CD4-positive, alpha-beta memory T cell (primary cell): Measurements from ENCODE around the gene SAMD4B. TPM values are rescaled to one million over a fixed set of nuclear protein-coding genes. Genes with fewer than 3 reads are reported as not detected.

ENCODE experiments used
- CTCF ChIA-PET: fragments of 350-600 bp; sonication (Branson Sonifier 250); formaldehyde crosslinking; loops from one replicate; lab custom pipeline; 2021; ENCODE audit warnings: inconsistent platforms; ENCODE audit not compliant: partially characterized antibody; lab: Charles Lee
- POLR2A ChIA-PET: fragments of 350-600 bp; sonication (Branson Sonifier 250); formaldehyde crosslinking; loops from one replicate; lab custom pipeline; 2021; ENCODE audit not compliant: partially characterized antibody; lab: Charles Lee
- DNase-seq, 5 donors: peaks; one replicate each; pipeline versions ENCODE4 v3.0.0 to v3.0.0-alpha.2; 2020 to 2022; ENCODE audit warnings: mixed read lengths in 1 of 5
- H3K27ac ChIP-seq: one replicate; pipeline ENCODE4 v1.7.0; 2013; ENCODE audit warnings: low read depth, low read length
- H3K27me3 ChIP-seq: 2 replicates; pipeline ENCODE4 v1.7.0; 2013; ENCODE audit warnings: mild to moderate bottlenecking, low read length, moderate library complexity; ENCODE audit not compliant: insufficient read depth
- H3K36me3 ChIP-seq: 2 replicates; pipeline ENCODE4 v1.7.0; 2013; ENCODE audit warnings: mild to moderate bottlenecking, low read length, moderate library complexity; ENCODE audit not compliant: insufficient read depth
- H3K4me1 ChIP-seq: 2 replicates; pipeline ENCODE4 v1.7.0; 2013; ENCODE audit warnings: mild to moderate bottlenecking, low read length, moderate library complexity; ENCODE audit not compliant: insufficient read depth
- H3K4me3 ChIP-seq, 2 donors: one replicate each; pipeline ENCODE4 v1.7.0; 2013; ENCODE audit warnings: low read length in 2 of 2, mild to moderate bottlenecking in 1 of 2
- H3K9me3 ChIP-seq, 2 donors: one replicate each; pipeline ENCODE4 v1.7.0; 2013; ENCODE audit warnings: low read length in 2 of 2, control low read depth in 1 of 2; ENCODE audit not compliant: control insufficient read depth in 1 of 2
- H3K27ac Mint-ChIP-seq, 7 donors: one replicate each; pipeline ENCODE4 v1.8.0; 2020 to 2021; ENCODE audit warnings: mixed read lengths in 7 of 7, mild to moderate bottlenecking in 6 of 7, inconsistent platforms in 3 of 7, moderate library complexity in 3 of 7
- H3K27me3 Mint-ChIP-seq, 2 donors: one replicate each; pipeline ENCODE4 v1.8.0; 2020 to 2021; ENCODE audit warnings: mixed read lengths in 2 of 2
- H3K36me3 Mint-ChIP-seq, 2 donors: one replicate each; pipeline ENCODE4 v1.8.0; 2020 to 2021; ENCODE audit warnings: mixed read lengths in 2 of 2, inconsistent platforms in 1 of 2, mild to moderate bottlenecking in 1 of 2
- H3K4me1 Mint-ChIP-seq, 4 donors: one replicate each; pipeline ENCODE4 v1.8.0; 2020 to 2021; ENCODE audit warnings: mixed read lengths in 4 of 4, mild to moderate bottlenecking in 1 of 4
- H3K4me3 Mint-ChIP-seq, 8 donors: one replicate each; pipeline ENCODE4 v1.8.0; 2020 to 2021; ENCODE audit warnings: mixed read lengths in 8 of 8, mild to moderate bottlenecking in 7 of 8, moderate library complexity in 6 of 8, inconsistent platforms in 3 of 8
- H3K9me3 Mint-ChIP-seq, 8 donors: one replicate each; pipeline ENCODE4 v1.8.0; 2020 to 2021; ENCODE audit warnings: mixed read lengths in 8 of 8, mild to moderate bottlenecking in 5 of 8, inconsistent platforms in 3 of 8, moderate library complexity in 1 of 8
- intact Hi-C: fragments of 100-400 bp; cut with micrococcal nuclease; formaldehyde crosslinking; loops from one replicate; pipeline ENCODE4 v1.15.1; 2023
- polyA plus RNA-seq, 2 donors: library from polyadenylated mRNA; unstranded; fragments of 300-500 nt; fragmentation: Illumina TruSeq; gene quantifications; one replicate each; pipeline ENCODE4 v1.2.3, GENCODE V29; 2021
- total RNA-seq, 2 experiments: library from RNA; stranded (reverse); gene quantifications; one replicate each; pipeline ENCODE4 v1.2.3, GENCODE V29; 2021

The SAMD4B gene
- total and polyA plus RNA-seq, 4 experiments from 2014 or later = 7.3 to 79.6 (median 42.6) TPM

- peaks cover 25 to 60% (median 34%) of the 10 kb centered on the region in 4 donors for H3K4me1 Mint-ChIP-seq
- ChIA-PET POLR2A (interaction anchor here (0.8 to 2.6 kb wide), 23 partner anchors 10 to 1158 kb away, joined by 3 to 384 read pairs (median 5); partner anchors contain the start of genes DYRK1B, GMFG, MED29 and PAF1), CTCF (interaction anchor here (1.0 to 2.3 kb wide), 10 partner anchors 15 to 291 kb away, joined by 3 to 215 read pairs (median 4); partner anchors contain the start of genes EID2B, GMFG, MED29 and PAF1)
- Histone ChIP-seq H3K4me3 (peak within 1 kb of the TSS; percentile 69 to 74), H3K36me3 (peaks cover 18% of the 10 kb centered on the region), H3K27me3 (no peaks in the 10 kb centered on the region), H3K9me3 (no peaks in the 10 kb centered on the region), H3K4me1 (peaks cover 32% of the 10 kb centered on the region), H3K27ac (peak within 1 kb of the TSS; percentile 100)
- H3K36me3 Mint-ChIP-seq = peaks cover 20 to 53% of the 10 kb centered on the region in 2 donors
- H3K27me3 Mint-ChIP-seq = peaks cover 0 to 7% of the 10 kb centered on the region in 2 donors
- peak within 1 kb of the TSS; percentile 94 to 100 (median 99) for H3K27ac Mint-ChIP-seq
- DNase-seq = peak; percentile 97 to 99 (median 98)
- peak within 1 kb of the TSS; percentile 76 to 98 (median 90) for H3K4me3 Mint-ChIP-seq
- intact Hi-C loops = loop anchor here (1.0 kb wide), 8 partner anchors 11 to 290 kb away; partner anchors contain the start of genes EID2B, MED29, PAF1 and SAMD4B
- peaks cover 0 to 10% (median 0%) of the 10 kb centered on the region in 8 donors for H3K9me3 Mint-ChIP-seq
Measured at GRCh38 chr19:39412100-39412866, 70.1 kb downstream of the SAMD4B start, which contains the start of gene PLEKHG2. PLEKHG2 (plus strand) TSS chr19:39412669; CDS start chr19:39414087, 1,418 bp downstream.

GRCh38 chr19:39412867-39413271 lies 70.6 kb downstream of the SAMD4B start:
- H3K27me3 ChIP-seq = no peaks in the 10 kb centered on the region
- CTCF ChIA-PET = interaction anchor here (2.3 kb wide), 1 partner anchor 16 kb away, joined by 215 read pairs; the partner anchor contains the start of genes MED29 and PAF1
- peak overlapping the region; percentile 69 to 74 for H3K4me3 ChIP-seq
- peaks cover 13% of the 10 kb centered on the region for H3K36me3 ChIP-seq
- peak in 1 of 5 donors; percentile 67 for DNase-seq
- Mint-ChIP-seq H3K27ac (peak overlapping the region; percentile 68 to 100 (median 87)), H3K27me3 (peaks cover 0 to 7% of the 10 kb centered on the region in 2 donors), H3K4me3 (peak overlapping the region; percentile 75 to 98 (median 90)), H3K4me1 (peaks cover 25 to 58% (median 35%) of the 10 kb centered on the region in 4 donors), H3K36me3 (peaks cover 15 to 53% of the 10 kb centered on the region in 2 donors), H3K9me3 (peaks cover 0 to 10% (median 0%) of the 10 kb centered on the region in 8 donors)
- H3K4me1 ChIP-seq = peaks cover 32% of the 10 kb centered on the region
- intact Hi-C loops = loop anchor here (1.0 kb wide), 8 partner anchors 12 to 291 kb away; partner anchors contain the start of genes EID2B, MED29, PAF1 and SAMD4B
- no peaks in the 10 kb centered on the region for H3K9me3 ChIP-seq
- POLR2A ChIA-PET = interaction anchor here (1.4 to 2.6 kb wide), 8 partner anchors 9 to 77 kb away, joined by 6 to 384 read pairs (median 20); partner anchors contain the start of genes GMFG, MED29, PAF1 and RPS16
- H3K27ac ChIP-seq = peak overlapping the region; percentile 100

- Histone ChIP-seq H3K9me3 (no peaks in the 10 kb centered on the region), H3K4me3 (peak overlapping the region; percentile 69 to 74), H3K36me3 (peaks cover 8% of the 10 kb centered on the region), H3K27me3 (no peaks in the 10 kb centered on the region), H3K27ac (peak overlapping the region; percentile 100), H3K4me1 (peaks cover 32% of the 10 kb centered on the region)
- peak overlapping the region; percentile 83 to 98 (median 90) for H3K4me3 Mint-ChIP-seq
- ChIA-PET POLR2A (interaction anchor here (0.9 to 7.1 kb wide), 6 partner anchors 12 to 78 kb away, joined by 3 to 46 read pairs (median 13); partner anchors contain the start of genes GMFG, MED29, PAF1 and RPS16), CTCF (interaction anchor here (1.8 kb wide), 1 partner anchor 16 kb away, joined by 14 read pairs; no protein-coding TSS in a partner anchor)
- peak overlapping the region; percentile 92 to 100 (median 96) for H3K27ac Mint-ChIP-seq
- H3K9me3 Mint-ChIP-seq = peaks cover 0 to 10% (median 0%) of the 10 kb centered on the region in 8 donors
- peaks cover 10 to 52% of the 10 kb centered on the region in 2 donors for H3K36me3 Mint-ChIP-seq
- peaks cover 0 to 7% of the 10 kb centered on the region in 2 donors for H3K27me3 Mint-ChIP-seq
- peaks cover 25 to 53% (median 35%) of the 10 kb centered on the region in 4 donors for H3K4me1 Mint-ChIP-seq
- DNase-seq = peak in 2 of 5 donors; percentile 36 to 59
- intact Hi-C loops = no loop called here
Measured at GRCh38 chr19:39413272-39413910, 71.2 kb downstream of the SAMD4B start.

GRCh38 chr19:39413911-39414608 lies 71.8 kb downstream of the SAMD4B start:
- H3K36me3 Mint-ChIP-seq = peaks cover 3 to 47% of the 10 kb centered on the region in 2 donors
- peak overlapping the region; percentile 92 to 100 (median 94) for H3K27ac Mint-ChIP-seq
- no peaks in the 10 kb centered on the region for H3K9me3 ChIP-seq
- ChIA-PET CTCF (interaction anchor here (0.6 to 1.8 kb wide), 3 partner anchors 13 to 92 kb away, joined by 3 to 14 read pairs (median 3); no protein-coding TSS in a partner anchor), POLR2A (interaction anchor here (0.9 to 7.1 kb wide), 6 partner anchors 8 to 23 kb away, joined by 3 to 46 read pairs (median 10); partner anchors contain the start of genes MED29, PAF1 and RPS16)
- H3K9me3 Mint-ChIP-seq = peaks cover 0 to 6% (median 0%) of the 10 kb centered on the region in 8 donors
- H3K4me3 Mint-ChIP-seq = peak overlapping the region; percentile 83 to 92 (median 86)
- H3K27ac ChIP-seq = peak overlapping the region; percentile 100
- no peaks in the 10 kb centered on the region for H3K27me3 ChIP-seq
- H3K4me1 ChIP-seq = peaks cover 26% of the 10 kb centered on the region
- H3K27me3 Mint-ChIP-seq = peaks cover 0 to 7% of the 10 kb centered on the region in 2 donors
- intact Hi-C loops = no loop called here
- peaks cover 23 to 46% (median 29%) of the 10 kb centered on the region in 4 donors for H3K4me1 Mint-ChIP-seq
- peak in 1 of 5 donors; percentile 59 for DNase-seq
- no peak overlapping the region for H3K4me3 ChIP-seq
- peaks cover 4% of the 10 kb centered on the region for H3K36me3 ChIP-seq

- intact Hi-C loops = no loop called here
- Mint-ChIP-seq H3K4me3 (peak overlapping the region in 1 of 8 donors; percentile 67), H3K9me3 (peaks cover 0 to 6% (median 0%) of the 10 kb centered on the region in 8 donors), H3K27ac (peak overlapping the region in 6 of 7 donors; percentile 6 to 100 (median 58)), H3K36me3 (peaks cover 0 to 40% of the 10 kb centered on the region in 2 donors), H3K4me1 (peaks cover 21 to 33% (median 25%) of the 10 kb centered on the region in 4 donors), H3K27me3 (peaks cover 0 to 7% of the 10 kb centered on the region in 2 donors)
- ChIA-PET CTCF (interaction anchor here (1.8 kb wide), 1 partner anchor 18 kb away, joined by 14 read pairs; no protein-coding TSS in a partner anchor), POLR2A (interaction anchor here (1.1 to 7.1 kb wide), 9 partner anchors 9 to 24 kb away, joined by 4 to 46 read pairs (median 4); partner anchors contain the start of genes MED29, PAF1 and RPS16)
- no peaks in the 10 kb centered on the region for H3K9me3 ChIP-seq
- H3K27me3 ChIP-seq = no peaks in the 10 kb centered on the region
- H3K27ac ChIP-seq = no peak overlapping the region
- peaks cover 4% of the 10 kb centered on the region for H3K36me3 ChIP-seq
- no peak overlapping the region for H3K4me3 ChIP-seq
- H3K4me1 ChIP-seq = peaks cover 23% of the 10 kb centered on the region
- no peak for DNase-seq
Measured at GRCh38 chr19:39415111-39416046, 73.2 kb downstream of the SAMD4B start.
